Measurements from ENCODE around the gene CD96.

- TF ChIP-seq CTCF (IDR thresholded peaks at IDR 0.05 in 8 of 11, conservative IDR thresholded peaks at IDR 0.05 in 3 of 11) (no peak), POLR2AphosphoS5 (IDR thresholded peaks at IDR 0.05) (no peak), POLR2A (IDR thresholded peaks at IDR 0.05) (no peak)
Observed at GRCh38 chr3:111545349-111545748, 3.4 kb downstream of the CD96 start.

All from spleen (tissue), 7 donors.